ENCODE results near the gene SLAMF1.
"Not testable (repeated sequence)": the region's sequence is repeated elsewhere in the genome, so short reads cannot be mapped to it uniquely, and the experiment has no call there.

The SLAMF1 gene

GRCh38 chr1:160560045-160560705, 86.7 kb downstream of the SLAMF1 start:
- no peak for DNase-seq (ENCODE audit: low spot score)

- not testable (repeated sequence) for DNase-seq (ENCODE audit: low spot score)
These were observed 87.4 kb downstream of the SLAMF1 start for GRCh38 chr1:160559437-160559836.

- DNase-seq (ENCODE audit: low spot score): no peak
These were observed 88.0 kb downstream of the SLAMF1 start for GRCh38 chr1:160558660-160559380.

Data from hematopoietic multipotent progenitor cell treated with erythropoietin and hydrocortisone succinate and interleukin-3 and kit ligand, for 15 days (in vitro differentiated cells).